C4-2B (cell line): Measurements from ENCODE around the gene RMC1.
"Not testable (repeated sequence)": the region's sequence is repeated elsewhere in the genome, so short reads cannot be mapped to it uniquely, and the experiment has no call there.

Experiments used
- H3K27ac ChIP-seq: fragments of 450-650 bp; 2 replicates; pipeline ENCODE4 v1.5.1; 2017
- ZFX ChIP-seq: fragments of 450-650 bp; IDR thresholded peaks from 2 replicates; pipeline ENCODE4 v1.6.1; 2017
- TF ChIP-seq, protein P1 (sequence below): fragments of 450-650 bp; conservative IDR thresholded peaks from 2 replicates; pipeline ENCODE4 v1.5.1; 2017; ENCODE audit warnings: mild to moderate bottlenecking

RMC1 gene

DNA sequence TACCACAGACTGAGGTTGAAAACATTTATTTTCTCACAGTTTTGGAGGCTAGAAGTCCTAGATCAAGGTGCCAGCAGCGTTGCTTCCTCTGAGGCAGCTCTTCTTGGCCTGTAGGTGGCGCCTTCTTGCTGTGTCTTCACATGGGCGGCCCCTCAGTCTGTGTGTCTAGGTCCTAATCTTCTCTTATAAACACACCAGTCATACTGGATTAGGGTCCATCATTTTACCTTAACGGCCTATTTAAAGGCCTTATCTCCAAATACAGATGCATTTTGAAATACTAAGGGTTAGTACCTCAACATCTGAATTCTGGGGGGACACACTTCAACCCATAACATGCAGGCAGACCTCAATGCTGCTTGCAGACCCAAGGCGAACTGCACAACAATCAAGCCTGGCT lies 4.4 kb upstream of the RMC1 start:
- no peak overlapping the region for H3K27ac ChIP-seq
- TF ChIP-seq, protein P1, sequence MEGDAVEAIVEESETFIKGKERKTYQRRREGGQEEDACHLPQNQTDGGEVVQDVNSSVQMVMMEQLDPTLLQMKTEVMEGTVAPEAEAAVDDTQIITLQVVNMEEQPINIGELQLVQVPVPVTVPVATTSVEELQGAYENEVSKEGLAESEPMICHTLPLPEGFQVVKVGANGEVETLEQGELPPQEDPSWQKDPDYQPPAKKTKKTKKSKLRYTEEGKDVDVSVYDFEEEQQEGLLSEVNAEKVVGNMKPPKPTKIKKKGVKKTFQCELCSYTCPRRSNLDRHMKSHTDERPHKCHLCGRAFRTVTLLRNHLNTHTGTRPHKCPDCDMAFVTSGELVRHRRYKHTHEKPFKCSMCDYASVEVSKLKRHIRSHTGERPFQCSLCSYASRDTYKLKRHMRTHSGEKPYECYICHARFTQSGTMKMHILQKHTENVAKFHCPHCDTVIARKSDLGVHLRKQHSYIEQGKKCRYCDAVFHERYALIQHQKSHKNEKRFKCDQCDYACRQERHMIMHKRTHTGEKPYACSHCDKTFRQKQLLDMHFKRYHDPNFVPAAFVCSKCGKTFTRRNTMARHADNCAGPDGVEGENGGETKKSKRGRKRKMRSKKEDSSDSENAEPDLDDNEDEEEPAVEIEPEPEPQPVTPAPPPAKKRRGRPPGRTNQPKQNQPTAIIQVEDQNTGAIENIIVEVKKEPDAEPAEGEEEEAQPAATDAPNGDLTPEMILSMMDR = peak; percentile 94
- no peak for TF ChIP-seq ZFX

DNA sequence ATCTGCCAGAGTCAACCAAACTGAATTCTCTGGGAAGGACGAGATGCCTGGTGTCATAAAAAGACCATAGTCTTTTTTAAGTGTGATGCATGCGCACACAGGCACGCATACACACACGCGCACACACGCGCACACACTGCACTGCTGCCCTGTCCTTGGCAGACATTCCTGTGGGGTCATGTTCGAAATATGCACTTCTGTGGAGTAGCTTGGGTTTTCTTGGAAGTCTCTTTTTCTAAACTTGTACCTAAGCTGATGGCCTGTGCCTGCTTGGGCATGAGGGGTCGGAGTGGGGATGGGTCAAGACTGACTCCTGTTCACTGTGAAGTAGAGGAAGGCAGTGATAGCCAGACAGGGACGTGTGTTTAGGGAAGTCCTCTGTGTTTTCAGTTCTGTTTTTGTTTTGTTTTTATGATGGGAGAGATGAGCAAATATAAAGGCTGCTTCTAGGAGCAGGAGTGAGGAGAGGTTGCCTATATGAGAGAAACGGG lies 4.0 kb upstream of the RMC1 start:
- TF ChIP-seq, protein P1 = no peak
- no peak for TF ChIP-seq ZFX
- no peak overlapping the region for H3K27ac ChIP-seq

GRCh38 chr18:23501626-23502025 lies 1.7 kb upstream of the RMC1 start:
- no peak overlapping the region for H3K27ac ChIP-seq
- no peak for TF ChIP-seq ZFX
- TF ChIP-seq, protein P1 = no peak

DNA sequence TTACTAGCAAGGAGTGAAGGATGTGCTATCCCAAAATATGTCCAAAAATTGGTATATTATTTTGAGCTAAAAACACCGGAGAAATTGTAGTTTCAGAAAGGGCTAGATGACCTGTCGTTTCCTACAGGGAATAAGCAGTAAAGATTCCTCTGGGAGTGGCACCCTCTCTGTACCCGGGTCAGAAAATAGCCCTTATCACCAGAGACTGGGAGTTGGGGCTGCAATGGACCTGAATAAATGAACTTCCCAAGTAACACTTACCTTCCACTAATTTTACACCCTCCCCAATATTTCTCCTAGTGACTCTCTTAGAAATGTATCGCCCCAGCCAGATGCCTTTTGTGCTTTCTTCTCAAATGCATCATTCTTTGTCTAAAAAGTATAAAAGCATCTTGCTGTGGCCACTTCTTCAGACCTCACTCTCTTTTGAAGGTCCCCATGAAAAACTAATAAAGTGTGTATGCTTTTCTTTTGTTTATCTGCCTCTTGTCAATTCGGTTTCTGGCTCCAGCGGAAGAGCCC lies 734 bp upstream of the RMC1 start:
- TF ChIP-seq ZFX = no peak
- TF ChIP-seq, protein P1 = no peak
- peak overlapping the region; percentile 82 for H3K27ac ChIP-seq

DNA sequence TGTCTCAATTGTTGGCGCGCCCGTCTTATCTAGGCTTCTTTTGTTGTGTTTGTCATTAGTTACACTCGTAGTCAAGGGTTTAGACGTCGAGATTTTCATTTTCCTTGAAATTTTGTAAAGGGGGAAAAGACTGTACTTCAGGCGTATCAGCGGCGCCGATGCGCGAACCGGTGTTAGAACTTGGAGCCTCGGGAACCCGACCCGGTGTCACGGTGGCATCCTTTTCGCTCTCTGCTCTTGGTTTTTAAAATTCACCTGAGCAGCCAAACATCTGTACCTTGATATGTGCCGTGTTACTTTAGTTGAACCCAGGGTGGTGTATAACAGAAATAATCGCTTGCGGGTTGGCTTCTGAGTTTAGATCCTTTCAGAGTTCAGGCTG lies 643 bp downstream of the RMC1 start:
- TF ChIP-seq, protein P1 = no peak
- no peak for TF ChIP-seq ZFX
- peak overlapping the region; percentile 82 for H3K27ac ChIP-seq

DNA sequence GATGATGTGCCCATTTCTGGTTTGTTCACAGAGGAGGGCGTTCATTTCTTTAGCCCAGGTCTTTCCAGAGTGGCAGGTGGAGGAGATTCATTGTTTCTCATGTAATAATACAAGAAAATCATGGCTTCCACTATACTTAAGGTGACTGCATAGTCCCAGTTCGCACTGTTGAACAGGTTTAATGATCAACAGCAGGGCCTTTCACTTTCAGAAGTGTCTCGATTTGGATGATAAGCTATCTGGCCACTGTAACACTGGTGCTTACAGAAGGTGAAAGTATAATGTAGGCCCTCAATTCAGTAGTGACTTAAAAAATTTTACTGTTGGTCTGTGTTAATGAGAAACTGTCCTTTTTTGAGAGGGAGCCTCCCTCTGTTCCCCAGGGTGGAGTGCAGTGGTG lies 1.4 kb downstream of the RMC1 start:
- no peak overlapping the region; the same call in 1 of the 2 replicates for H3K27ac ChIP-seq
- no peak for TF ChIP-seq ZFX
- TF ChIP-seq, protein P1 = no peak

DNA sequence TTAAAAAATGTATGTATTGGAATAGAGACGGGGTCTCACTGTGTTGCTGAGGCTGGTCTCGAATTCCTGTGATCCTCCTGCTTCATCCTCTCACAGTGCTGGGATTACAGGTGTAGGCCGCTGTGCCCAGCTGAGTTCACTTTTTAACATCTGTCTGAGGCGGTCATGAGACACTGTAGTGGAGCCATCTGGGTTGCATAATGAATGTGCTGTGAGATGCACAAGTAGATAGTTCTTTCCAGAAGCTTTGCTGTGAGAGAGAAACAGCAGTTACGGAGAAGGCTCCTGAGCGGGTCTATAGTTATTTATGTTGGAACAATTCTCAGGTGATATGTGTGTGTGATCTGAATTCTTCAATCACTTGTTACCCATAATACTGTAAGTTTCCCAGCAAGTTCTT lies 3.1 kb downstream of the RMC1 start:
- TF ChIP-seq ZFX = no peak
- TF ChIP-seq, protein P1 = no peak
- H3K27ac ChIP-seq = no peak overlapping the region

GRCh38 chr18:23510923-23511322 lies 7.6 kb downstream of the RMC1 start:
- H3K27ac ChIP-seq = not testable (repeated sequence)

GRCh38 chr18:23512216-23512615 lies 8.9 kb downstream of the RMC1 start:
- H3K27ac ChIP-seq = not testable (repeated sequence)
